KMS-11 (cell line): ENCODE results near the gene AGBL4.
A peak's percentile ranks its signal among the peaks of the same experiment; 100 is the strongest.

ENCODE experiments used
- H2AFZ ChIP-seq: fragments of 200-600 bp; sonication (generic); 2 replicates; pipeline ENCODE4 v1.6.1; 2016; ENCODE audit warnings: antibody characterized with exemption, mixed run types, low read depth
- H3K27ac ChIP-seq: fragments of 200-600 bp; sonication (generic); 2 replicates; pipeline ENCODE4 v1.6.1; 2016; ENCODE audit warnings: mild to moderate bottlenecking, mixed run types
- H3K27me3 ChIP-seq: fragments of 200-600 bp; sonication (generic); 2 replicates; pipeline ENCODE4 v1.6.1; 2017; ENCODE audit warnings: mild to moderate bottlenecking, low read depth, mixed run types, moderate library complexity; ENCODE audit not compliant: insufficient read depth
- H3K36me3 ChIP-seq: fragments of 200-600 bp; sonication (generic); 2 replicates; pipeline ENCODE4 v1.6.1; 2017; ENCODE audit warnings: mild to moderate bottlenecking, mixed run types; ENCODE audit not compliant: insufficient read depth
- H3K4me1 ChIP-seq: fragments of 200-600 bp; sonication (generic); 2 replicates; pipeline ENCODE4 v1.6.1; 2016; ENCODE audit warnings: mild to moderate bottlenecking, low read depth, mixed run types; ENCODE audit not compliant: poor library complexity, severe bottlenecking
- H3K4me2 ChIP-seq: fragments of 200-600 bp; sonication (generic); 2 replicates; pipeline ENCODE4 v1.7.0; 2016; ENCODE audit warnings: mild to moderate bottlenecking, mixed run types
- H3K4me3 ChIP-seq: fragments of 200-600 bp; sonication (generic); IDR thresholded peaks from 2 replicates; pipeline ENCODE4 v1.6.1; 2017; ENCODE audit warnings: low read depth, low read length, mixed read lengths; ENCODE audit not compliant: insufficient read depth
- H3K79me2 ChIP-seq: fragments of 200-600 bp; sonication (generic); 2 replicates; pipeline ENCODE4 v1.6.1; 2016; ENCODE audit warnings: low read depth, mixed run types; ENCODE audit not compliant: insufficient read depth
- H3K9ac ChIP-seq: fragments of 200-600 bp; sonication (generic); 2 replicates; pipeline ENCODE4 v1.6.1; 2016; ENCODE audit warnings: mild to moderate bottlenecking, mixed run types
- H4K20me1 ChIP-seq: fragments of 200-600 bp; sonication (generic); 2 replicates; pipeline ENCODE4 v1.6.1; 2016; ENCODE audit warnings: mild to moderate bottlenecking, mixed run types; ENCODE audit not compliant: insufficient read depth
- CTCF ChIP-seq: fragments of 200-600 bp; sonication (generic); conservative IDR thresholded peaks from 2 replicates; pipeline ENCODE4 v1.6.1; 2017; ENCODE audit warnings: low read depth, mild to moderate bottlenecking, antibody characterized with exemption, low read length, moderate library complexity, mixed read lengths

Gene AGBL4

DNA sequence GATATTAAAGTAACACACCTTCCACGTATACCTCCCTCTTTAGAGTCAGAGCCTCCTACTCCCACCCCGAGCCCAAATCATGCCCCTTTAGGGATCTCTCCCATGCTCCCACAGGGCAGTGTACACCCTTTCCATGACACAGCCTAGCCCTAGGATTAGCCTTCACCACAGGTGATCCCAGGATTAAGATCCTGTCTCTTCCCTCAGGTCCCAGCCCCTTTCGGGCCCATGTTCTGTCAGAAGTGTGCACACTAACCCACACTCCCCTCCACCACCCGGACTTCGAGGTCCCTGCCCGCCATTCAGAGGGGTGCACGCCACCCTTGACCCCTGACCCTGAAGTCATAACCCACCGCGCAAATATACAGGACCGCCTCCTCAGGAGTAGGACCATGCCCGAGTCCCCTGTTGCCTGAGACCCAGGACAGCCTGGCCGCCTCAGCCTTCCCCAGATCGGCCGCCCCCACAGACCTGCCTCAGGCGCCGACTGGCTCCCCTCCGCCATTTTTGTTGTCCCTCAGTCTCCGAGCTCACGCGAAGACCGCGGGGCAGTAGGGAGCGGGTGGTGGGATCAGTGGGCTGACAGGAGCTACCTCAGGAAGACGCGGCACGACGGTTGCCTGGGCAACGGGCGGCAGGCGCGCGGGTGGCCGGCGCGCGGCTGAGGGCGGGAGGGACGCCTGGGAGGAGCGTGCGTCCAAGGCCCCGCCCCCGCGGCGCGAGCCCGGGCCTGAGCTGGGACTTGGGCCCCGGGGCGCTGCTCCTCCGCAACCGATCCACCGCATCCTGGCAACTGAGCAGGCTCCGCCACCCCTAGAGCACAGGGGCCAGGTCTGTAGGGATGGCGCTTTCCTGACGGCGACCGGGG lies at the start of gene AGBL4:
Gene AGBL4 (minus strand): TSS at position 663 of the 868 bp plus-strand sequence.
- Histone ChIP-seq H3K4me1 (no peaks in the 10 kb centered on the region), H3K9ac (no peak within 1 kb of the TSS), H3K79me2 (no peaks in the 10 kb centered on the region), H3K27me3 (no peaks in the 10 kb centered on the region), H3K27ac (no peak within 1 kb of the TSS), H2AFZ (0 out of 2 replicates have a peak within 1 kb of the TSS, but pooled peaks have one; percentile 4), H3K4me3 (no peak within 1 kb of the TSS), H4K20me1 (no peaks in the 10 kb centered on the region), H3K36me3 (no peaks in the 10 kb centered on the region), H3K4me2 (no peak within 1 kb of the TSS)
- TF ChIP-seq CTCF: no peak

DNA sequence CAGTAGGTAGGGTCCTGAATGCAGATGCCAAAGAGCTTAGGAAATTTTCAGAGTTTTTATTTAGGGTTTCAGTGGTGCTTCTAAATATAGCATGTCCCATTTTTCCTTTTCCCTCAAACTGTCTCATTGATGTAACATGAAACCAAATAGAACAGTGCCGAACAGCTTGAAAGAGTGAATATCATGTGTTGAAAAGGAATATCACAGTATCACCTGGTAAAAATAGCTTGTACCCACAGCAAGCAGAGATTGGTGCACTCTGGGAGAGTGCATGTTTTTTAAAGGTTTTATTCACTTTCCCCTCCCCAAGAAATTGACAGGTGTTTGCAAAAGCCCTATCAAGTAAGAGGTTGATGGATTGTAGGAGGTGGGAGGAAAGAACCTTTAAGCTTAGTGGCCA lies 43.1 kb upstream of the AGBL4 start:
- H3K79me2 ChIP-seq: no peaks in the 10 kb centered on the region
- no peak overlapping the region for H3K9ac ChIP-seq
- H3K36me3 ChIP-seq: no peaks in the 10 kb centered on the region
- TF ChIP-seq CTCF: no peak
- no peaks in the 10 kb centered on the region for H4K20me1 ChIP-seq
- H3K27ac ChIP-seq: no peak overlapping the region
- no peak overlapping the region for H3K4me2 ChIP-seq
- H2AFZ ChIP-seq: no peak overlapping the region
- no peak overlapping the region for H3K4me3 ChIP-seq
- no peaks in the 10 kb centered on the region for H3K4me1 ChIP-seq
- no peaks in the 10 kb centered on the region for H3K27me3 ChIP-seq

DNA sequence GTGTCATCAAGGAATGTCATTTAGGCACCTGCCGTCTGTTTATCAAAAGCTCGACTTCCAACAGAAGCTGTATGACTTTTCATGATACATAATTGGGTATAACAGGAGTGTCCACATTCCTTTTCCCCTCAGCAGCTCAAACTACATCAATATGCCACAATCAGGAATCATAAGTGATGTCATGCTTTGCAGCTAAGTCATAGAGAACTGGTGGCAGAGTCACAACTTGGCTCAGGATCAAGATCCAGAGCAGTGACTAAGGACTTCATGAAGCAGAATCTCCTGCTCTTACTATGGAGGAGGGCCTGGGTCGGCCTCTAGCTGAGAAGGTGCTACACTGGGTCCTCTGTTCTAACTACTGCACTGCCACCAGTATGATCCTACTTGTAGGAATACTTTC lies 36.5 kb upstream of the AGBL4 start:
- no peaks in the 10 kb centered on the region for H3K27me3 ChIP-seq

GRCh38 chr1:50048791-50049190 lies 25.0 kb upstream of the AGBL4 start:
- H3K4me3 ChIP-seq: no peak overlapping the region
- no peaks in the 10 kb centered on the region for H3K4me1 ChIP-seq
- no peak for TF ChIP-seq CTCF
- no peak overlapping the region for H3K27ac ChIP-seq
- H2AFZ ChIP-seq: no peak overlapping the region
- no peak overlapping the region for H3K4me2 ChIP-seq
- H4K20me1 ChIP-seq: no peaks in the 10 kb centered on the region
- H3K36me3 ChIP-seq: no peaks in the 10 kb centered on the region
- H3K9ac ChIP-seq: no peak overlapping the region
- H3K79me2 ChIP-seq: no peaks in the 10 kb centered on the region
- H3K27me3 ChIP-seq: no peaks in the 10 kb centered on the region

More for the DNA sequence above, 36.5 kb upstream of the AGBL4 start:
- Histone ChIP-seq H3K4me2 (no peak overlapping the region), H3K27ac (no peak overlapping the region), H3K79me2 (no peaks in the 10 kb centered on the region), H2AFZ (no peak overlapping the region), H3K36me3 (no peaks in the 10 kb centered on the region), H3K9ac (no peak overlapping the region), H3K4me3 (no peak overlapping the region), H3K4me1 (no peaks in the 10 kb centered on the region), H4K20me1 (no peaks in the 10 kb centered on the region)
- TF ChIP-seq CTCF: no peak
